Stimulated activated naive CD8-positive, alpha-beta T cell treated with anti-CD3 and anti-CD28 coated beads, Interleukin-15, Interleukin-2, amounts not matched to agents 100 U/mL and 50 U/mL, for 24 hours (primary cell): Measurements from ENCODE around the gene LRRC1.
A peak's percentile ranks its signal among the peaks of the same experiment; 100 is the strongest.
"Not testable (repeated sequence)": the region's sequence is repeated elsewhere in the genome, so short reads cannot be mapped to it uniquely, and the experiment has no call there.

Experiments
- ATAC-seq: fragments of 150-1000 bp; cut with Tn5 transposase; one replicate; pipeline ENCODE4 v1.10.0; 2021
- DNase-seq: peaks from one replicate; pipeline ENCODE4 v3.0.0; 2021

The LRRC1 gene

DNA sequence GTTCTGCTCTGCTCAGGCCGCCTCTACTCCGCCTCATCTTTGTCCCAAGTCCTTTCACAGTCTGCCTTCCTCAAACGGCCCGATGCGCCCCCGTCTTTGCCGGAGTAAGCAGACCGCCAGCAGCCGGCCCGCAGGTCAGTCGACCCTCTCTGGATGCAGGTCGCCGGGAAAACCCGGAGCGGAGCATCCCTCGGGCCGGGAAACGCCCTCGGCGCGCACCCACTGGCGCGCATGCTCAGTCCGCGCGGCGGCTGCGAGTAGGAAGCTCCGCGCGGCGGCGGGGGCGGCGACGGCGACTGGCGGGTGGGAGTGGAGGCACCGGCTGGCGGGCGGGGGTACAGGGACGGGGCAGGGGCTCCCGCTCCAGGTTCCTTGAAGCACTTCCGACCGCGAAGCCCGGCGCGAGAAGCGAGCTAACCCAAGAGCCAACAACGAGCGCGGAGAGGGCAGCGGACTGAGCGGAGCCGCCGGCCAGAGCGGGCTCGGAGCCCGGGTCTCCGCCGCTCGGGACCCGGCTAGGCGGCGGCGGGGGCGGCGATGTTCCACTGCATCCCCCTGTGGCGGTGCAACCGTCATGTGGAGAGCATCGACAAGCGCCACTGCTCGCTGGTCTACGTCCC, at the start of gene LRRC1:
Gene LRRC1, plus strand, starts transcription at position 286 of the 620 bp plus-strand sequence. Its CDS starts 252 bp downstream, at position 538.
- ATAC-seq, result peak; percentile 56
- peak; percentile 89 for DNase-seq

DNA sequence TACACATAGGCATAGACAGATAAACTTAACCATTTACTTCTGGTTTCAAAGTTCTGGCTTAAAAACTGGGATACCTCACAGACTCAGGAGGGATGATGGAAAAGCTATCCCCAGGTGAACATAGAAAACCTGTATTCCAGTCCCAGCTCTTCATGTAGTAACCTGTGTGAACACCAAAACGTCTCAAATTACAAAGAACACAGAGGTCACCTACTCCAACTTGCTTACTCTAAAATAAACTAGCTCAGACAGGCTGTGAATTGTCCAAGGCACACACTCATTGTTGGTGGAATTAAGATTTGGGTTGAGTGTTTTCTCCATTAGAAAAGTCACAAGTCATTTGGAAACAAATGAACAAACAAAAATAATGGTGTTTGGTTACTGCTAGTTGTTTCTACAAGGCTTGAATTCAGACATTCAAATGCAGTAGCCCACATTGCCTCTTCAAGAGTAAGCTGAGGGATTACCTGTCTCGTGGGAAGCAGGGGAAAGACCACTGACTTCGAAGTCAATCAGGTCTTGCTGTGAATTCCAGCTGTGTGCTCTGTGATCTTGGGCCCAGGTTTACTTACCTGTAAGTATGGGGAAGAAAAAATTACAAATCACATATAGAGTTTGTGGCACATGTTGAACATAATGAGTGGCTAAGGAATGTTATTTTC, 48.2 kb upstream of the LRRC1 start:
- DNase-seq, result no peak

DNA sequence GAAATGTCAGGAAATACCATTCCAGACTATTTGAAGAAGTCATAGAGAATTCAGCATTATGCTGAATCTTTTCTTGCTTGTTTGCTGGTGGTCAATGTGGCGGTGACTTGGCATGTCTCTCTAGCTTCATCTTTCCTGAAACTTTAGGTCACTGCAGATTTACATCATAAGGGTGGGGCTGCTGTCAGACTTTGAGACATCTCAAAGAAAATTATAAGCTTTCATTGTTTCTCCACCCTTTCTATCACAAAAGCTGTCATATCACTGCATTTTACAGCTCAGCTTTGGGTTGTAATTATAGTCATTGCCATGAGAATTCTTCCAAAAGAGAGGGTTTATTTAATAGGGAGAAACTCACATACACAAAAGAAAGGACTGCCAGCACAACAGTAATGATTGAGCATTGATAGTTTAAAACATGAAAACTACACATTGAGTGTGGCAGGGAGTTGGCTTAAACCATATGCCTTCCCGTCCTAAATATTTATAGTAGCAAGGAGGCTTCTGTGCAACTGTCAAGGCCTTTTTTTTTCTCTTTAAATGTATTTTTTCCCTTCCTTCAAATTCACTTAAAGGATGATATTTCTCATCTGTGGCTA, 44.7 kb upstream of the LRRC1 start:
- ATAC-seq (no peak), DNase-seq (no peak)

More for the DNA sequence above, 48.2 kb upstream of the LRRC1 start:
- no peak for ATAC-seq

DNA sequence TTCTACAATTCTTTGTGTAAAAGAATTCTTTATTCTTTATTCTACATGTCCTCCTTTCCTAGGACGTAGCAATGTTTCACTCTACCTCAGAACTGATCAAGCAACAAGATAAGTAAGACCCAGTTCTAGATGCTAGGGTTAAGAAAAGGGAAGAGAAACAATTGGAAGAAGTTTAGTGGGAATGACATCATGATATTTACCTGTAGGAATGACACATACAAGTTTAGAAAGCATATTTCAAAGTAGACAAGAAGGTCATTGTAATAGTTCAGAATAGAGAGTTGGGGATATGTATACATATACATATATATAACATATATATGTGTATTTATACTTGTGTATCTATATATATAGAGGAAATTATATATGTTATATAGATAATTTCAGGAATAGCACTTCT, 43.4 kb upstream of the LRRC1 start:
- DNase-seq (no peak), ATAC-seq (no peak)

DNA sequence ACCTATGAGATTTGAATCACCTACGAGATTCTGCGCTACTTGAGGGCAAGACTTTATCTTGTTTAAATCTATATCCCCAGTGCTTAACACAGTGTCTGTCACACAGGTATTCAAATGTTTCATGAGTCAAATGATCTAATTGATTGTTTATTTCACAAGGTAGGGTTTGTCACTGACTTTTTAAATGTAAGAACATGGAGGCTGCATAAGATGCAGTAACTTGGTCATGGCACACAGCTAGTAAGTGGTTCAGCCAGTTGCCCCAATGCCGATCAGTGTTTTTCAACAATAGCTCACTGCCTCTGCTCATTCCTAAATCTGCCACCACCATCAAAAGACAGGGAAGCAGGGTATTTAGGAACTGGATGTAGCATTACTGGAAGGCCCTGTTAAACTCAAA, 42.4 kb upstream of the LRRC1 start:
- ATAC-seq, result no peak

DNA sequence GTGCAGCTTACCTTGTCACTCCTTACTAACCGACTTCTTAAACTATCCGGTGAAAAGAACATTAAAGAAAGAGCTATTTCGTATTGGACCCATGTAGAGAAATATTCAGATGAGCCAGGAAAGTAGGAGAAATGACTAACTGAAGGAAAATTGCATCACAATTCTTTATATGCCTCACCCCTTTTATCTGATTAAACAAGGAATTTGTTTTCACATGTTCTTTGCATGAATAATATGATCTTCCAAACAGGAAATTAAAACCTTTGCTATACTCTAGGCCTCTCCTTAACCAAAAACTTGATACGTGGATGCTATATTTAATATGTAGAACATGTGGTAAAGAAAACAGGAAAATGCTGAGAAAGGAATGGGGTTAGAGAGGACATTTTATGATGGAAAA, 41.9 kb upstream of the LRRC1 start:
- no peak for ATAC-seq
- DNase-seq, result no peak

More for the DNA sequence above, 42.4 kb upstream of the LRRC1 start:
- DNase-seq, result no peak

DNA sequence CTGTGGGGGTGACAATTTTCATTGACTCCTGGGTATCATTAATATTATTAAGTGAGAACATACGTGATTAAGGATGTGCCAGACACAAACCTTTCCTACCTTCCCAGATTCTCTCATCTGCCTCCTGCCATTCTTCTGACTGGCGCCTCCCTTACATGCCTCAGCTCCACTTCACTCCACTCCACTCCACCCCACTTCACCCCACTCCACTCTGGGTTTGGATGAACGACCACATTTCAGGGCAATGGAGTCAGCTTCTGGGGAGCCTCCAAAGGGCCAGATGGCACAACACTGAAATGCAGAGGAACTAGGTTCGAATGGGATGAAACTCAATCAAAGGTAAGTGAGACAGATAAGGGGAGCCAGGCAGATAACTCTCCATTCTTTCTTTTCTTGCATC, 40.5 kb upstream of the LRRC1 start:
- DNase-seq (no peak), ATAC-seq (no peak)

DNA sequence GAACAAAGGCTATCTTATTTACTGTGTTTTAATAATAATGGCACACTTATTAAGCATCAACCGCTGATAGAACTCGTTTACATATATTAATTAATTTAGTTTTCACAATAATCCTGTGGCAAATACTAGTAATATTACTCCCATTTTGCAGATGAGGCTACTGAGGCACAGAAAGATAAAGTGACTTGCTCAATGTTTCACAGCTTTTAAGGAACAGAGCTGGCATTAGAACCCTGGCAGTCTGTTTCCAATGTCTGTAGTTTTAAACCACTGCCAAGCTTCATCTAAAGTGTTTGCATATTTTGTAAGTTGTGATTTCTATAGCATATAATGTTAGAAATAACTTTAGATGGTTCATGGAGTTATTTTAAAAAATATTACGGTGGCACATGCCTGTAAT, 38.4 kb upstream of the LRRC1 start:
- DNase-seq (no peak), ATAC-seq (no peak)

DNA sequence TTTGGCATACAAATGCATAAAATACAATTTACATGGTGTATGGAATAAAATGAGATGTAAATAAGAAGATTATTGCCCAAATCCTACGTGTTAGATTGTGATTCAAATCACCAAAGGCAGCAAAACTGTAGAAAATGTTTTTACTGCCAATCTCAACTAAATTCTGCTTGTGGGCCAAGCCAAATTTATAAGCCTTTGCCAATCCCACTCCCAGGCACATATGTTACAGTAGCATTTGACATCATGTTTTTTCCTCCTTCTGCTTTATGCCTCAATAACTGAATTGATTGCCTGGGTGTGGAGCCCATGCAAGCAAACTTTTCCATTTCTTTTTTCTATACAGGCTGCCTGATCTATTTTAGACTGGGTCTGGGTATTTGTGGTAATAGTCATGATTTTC, 36.3 kb upstream of the LRRC1 start:
- ATAC-seq, result no peak
- DNase-seq, result no peak

DNA sequence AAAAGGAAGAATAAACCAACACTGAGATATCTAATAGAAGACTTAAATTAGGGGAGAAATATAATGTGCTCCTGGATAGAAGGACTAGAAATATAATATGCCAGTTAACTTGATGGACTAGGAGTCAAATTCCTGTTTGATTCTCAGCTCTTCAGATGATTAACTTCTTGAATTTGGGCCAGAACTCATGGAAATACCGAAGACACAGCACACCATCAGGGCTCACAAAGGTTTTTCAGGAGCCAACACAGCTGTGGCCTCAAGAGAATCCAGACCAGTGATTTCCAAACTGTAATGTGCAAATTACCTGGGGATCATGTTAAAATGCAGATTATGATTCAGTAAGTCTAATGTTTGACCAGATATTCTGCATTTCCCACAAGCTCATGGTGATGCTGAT, 33.8 kb upstream of the LRRC1 start:
- ATAC-seq (no peak), DNase-seq (no peak)

DNA sequence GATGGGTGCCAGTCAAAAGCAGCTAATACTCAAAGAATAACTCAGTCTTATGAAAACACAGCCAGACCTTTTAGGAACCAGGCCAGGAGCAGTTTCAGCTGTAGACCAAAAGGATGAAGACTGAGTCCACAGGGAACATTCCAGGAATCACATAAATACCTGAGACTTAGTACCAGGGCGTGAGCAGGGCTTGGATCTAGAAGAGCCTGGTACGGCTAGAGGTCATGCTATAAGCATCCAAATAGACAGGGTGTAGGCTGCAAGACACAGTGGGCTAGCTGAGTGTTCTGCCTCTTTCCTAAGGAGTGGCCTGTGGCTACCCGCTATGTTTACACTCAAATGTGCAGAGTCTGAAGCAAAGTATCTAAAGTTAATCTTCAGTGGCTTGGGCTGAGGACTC, 29.5 kb upstream of the LRRC1 start:
- no peak for ATAC-seq
- DNase-seq, result no peak

DNA sequence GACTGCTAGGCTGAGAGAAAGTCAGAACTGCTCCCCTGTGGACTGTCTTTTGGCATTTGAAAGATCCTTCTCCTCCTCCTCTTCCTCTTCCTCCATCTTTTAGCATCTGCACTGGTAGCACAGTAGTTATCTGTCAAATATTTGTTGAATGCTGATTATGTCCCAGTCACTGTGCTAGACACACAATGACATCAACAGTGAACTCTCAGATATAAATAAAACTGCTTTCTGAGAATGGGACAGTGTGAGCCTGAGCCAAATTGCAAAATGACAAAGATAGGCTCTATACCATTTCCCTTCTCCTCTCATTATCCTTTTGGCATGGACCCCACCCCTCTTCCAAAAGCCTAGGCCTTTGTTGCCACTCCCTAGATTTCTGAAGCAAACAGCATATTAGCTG, 27.9 kb upstream of the LRRC1 start:
- ATAC-seq (no peak), DNase-seq (no peak)

DNA sequence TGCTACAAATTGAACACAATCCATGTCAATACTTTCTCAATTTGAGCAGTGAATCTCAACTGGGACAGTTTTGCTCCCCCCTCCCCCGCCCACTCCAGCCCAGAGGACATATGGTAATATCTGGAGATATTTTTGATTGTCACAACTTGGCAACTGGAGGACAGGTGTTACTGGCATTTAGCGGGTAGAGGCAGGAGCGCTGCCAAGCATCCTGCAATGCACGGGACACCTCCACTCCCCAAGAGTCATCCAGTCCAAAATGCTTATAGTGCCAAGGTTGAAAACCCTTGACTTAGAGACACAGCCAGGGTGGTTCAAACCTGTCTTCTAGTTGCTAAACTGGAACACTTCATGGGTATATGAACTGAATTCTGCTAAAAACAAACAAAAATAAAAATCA, 26.9 kb upstream of the LRRC1 start:
- DNase-seq, result no peak
- ATAC-seq, result no peak

DNA sequence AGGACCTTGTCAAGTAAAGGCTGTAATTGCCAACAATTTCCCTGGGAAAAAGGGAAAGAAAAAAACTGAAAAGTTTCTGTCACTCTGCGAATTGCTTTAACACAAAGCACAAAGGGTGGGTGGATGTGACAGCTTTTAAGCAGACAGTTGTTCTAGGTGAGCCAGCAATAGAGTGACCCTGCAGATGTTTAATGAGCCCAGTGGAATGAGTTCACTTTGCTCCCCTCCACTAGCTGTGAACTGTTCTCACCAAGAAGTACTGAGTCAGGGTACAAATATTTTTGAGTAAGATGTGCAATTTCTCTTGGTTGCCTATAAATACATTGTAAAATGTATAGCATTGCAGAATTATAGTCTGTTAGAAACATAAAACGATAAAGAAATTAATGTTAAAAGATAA, 26.2 kb upstream of the LRRC1 start:
- DNase-seq (no peak), ATAC-seq (no peak)

DNA sequence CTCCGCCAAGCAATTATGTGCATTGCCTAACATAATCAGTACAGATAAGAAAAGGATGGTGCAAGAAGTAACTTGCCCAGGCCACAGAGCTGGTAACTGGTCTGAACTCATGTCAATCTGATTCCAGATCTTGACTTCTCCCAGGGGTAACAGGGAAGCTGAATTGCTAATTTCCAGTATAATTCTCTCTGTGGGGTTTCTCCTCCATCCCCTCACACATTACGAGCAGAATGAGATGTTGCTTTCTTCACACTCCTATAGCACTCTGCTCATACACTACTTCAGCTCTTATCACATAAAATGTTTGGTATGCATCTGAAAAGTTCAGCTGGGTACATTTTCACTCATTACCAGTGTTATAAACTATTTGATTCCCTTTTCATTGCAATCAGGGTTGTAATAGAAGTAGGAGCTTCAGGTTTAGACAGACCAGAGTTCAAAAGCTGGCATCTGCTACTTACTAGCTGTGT, 24.0 kb upstream of the LRRC1 start:
- no peak for ATAC-seq

DNA sequence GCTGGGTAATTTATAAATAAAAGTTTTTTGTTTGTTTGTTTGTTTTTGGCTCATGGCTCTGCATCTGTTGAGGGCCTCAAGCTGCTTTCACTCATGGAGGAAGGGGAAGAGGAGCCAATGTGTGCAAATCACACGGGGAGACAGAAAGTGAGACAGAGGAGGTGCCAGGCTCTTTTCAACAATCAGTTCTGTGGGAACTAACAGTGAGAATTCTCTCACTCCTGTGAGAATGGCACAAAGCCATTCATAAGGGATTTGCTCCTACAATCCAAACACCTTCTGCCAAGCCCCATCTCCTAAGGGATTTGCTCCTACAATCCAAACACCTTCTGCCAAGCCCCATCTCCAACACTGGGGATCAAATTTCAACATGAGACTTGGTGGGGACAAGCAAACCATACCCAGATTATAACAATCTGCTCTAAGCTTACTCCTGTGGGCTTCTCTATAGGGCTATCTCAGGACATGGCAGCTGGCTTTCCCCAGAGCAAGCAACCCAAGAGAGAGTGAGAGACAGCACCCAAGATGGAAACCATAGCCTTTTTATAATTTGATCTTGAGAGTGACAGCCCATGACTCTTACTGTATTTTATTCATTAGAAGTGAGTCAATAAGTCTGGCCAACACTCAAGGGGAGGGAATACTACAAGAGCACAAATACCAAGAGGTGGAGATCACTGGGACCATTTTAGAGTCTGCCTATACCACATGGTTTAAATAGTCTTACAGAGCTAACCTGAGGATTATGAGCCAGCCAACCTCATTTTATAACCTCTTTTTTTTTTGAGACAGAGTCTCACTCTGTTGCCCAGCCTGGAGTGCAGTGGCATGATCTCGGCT, 22.8 kb upstream of the LRRC1 start:
- ATAC-seq (no peak), DNase-seq (no peak)

More for the DNA sequence above, 24.0 kb upstream of the LRRC1 start:
- DNase-seq, result no peak

DNA sequence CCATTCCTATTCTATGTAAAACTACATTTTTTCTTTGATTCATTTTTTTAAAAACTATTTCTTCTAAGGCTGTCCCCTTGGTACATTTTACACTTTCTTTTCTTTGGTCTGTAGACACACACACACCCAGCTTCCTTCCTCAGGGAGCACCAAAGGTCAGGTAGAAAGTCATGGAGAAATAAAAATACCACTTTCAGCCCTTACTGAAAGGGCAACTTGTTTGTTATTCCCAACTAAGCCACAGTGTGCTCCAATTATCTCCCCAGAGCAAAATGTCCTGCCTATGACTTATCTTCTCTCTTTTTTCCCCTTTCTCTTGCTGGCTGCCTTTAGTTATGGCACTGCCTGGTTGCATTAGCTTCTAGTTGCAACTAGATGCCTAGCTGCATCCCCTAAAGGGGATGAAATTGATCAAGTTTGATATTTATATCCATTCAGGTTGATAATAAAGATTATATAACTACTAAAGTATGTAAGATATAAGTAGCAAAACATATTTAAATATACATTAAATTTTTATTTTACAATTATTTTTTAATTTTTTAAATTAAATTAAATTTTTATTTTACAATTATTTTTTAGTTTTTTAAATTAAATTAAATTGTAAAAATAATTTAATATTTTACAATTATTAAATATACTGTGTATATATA, 21.6 kb upstream of the LRRC1 start:
- no peak for ATAC-seq
- no peak for DNase-seq

DNA sequence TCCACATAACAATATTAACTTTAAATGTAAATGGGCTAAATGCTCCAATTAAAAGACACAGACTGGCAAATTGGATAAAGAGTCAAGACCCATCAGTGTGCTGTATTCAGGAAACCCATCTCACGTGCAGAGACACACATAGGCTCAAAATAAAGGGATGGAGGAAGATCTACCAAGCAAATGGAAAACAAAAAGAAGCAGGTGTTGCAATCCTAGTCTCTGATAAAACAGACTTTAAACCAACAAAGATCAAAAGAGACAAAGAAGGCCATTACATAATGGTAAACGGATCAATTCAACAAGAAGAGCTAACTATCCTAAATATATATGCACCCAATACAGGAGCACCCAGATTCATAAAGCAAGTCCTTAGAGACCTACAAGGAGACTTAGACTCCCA, 18.7 kb upstream of the LRRC1 start:
- not testable (repeated sequence) for DNase-seq, ATAC-seq

DNA sequence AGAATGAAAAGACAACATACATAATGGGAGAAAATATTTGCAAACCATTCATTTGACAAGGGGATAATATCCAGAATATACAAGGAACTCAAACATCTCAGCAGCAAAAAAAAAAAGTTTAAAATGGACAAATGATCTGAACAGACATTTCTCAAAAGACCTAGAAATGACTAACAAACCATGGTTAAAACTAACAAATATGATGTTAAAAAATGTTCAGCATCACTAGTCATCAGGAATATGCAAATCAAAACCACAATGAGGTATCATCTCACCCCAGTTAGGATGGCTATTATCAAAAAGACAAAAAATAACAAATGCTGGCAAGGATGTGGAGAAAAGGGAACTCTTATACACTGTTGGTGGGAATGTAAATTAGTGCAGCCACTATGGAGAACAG, 9.8 kb upstream of the LRRC1 start:
- ATAC-seq, DNase-seq: not testable (repeated sequence)

DNA sequence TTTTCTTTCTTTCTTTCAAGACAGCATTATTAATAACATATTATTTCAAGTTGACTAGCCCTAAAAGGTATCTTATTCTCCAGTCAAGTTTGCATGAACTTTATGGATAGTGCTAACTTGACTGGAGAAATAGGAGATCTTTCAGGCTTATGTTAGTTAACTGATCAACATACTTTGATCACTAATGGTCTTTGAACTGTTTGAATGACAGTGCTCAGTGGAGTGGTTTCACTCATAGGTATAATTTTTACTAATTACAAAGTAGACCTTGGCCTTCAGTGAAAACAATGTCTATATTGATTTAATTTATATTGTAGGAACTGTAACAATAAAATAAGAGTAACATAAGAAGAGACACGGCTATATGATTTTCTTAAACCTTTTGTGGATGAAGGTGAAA, 8.0 kb upstream of the LRRC1 start:
- DNase-seq (no peak), ATAC-seq (no peak)

DNA sequence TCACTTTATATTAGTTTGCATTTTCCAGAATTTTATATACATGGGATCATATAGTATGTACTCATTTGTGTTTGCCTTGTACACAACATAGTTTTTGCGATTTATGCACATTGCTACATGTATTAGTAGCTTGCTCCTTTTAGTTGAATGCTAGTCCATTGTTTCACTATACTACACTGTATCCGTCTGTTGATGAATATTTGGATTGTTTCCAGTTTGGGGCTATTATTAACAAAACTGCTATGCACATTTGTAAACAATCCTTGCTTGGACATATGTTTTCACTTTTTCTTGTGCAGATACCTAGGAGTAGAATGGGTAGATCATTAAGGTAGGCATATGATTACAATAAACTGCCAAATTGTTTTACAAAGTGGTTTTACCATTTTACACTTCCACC, 3.9 kb upstream of the LRRC1 start:
- no peak for DNase-seq
- ATAC-seq, result no peak

DNA sequence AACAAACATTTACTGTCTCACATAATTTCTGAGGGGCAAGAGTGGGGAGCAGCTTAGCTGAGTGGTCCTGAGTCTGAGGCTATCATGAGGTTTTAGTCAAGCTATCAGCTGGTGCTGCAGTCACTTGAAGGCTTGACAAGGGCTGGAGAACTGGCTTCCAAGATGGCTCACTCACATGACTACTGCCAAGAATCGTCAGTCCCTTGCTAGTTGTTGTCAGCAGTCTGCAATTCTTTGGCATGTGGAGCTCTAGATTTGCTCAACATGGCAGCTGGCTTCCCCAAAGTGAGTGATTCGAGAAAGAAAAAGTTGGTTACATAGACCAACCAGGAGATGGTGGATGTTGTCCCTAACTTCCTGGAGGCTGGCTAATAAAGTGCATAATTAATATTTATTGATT, 2.8 kb upstream of the LRRC1 start:
- DNase-seq (no peak), ATAC-seq (no peak)
